Activated naive CD8-positive, alpha-beta T cell (primary cell): ENCODE measurements around the gene NUCB2.
"Not testable (repeated sequence)": the region's sequence is repeated elsewhere in the genome, so short reads cannot be mapped to it uniquely, and the experiment has no call there.

ENCODE experiments used
- H3K27ac Mint-ChIP-seq: one replicate; pipeline ENCODE4 v1.8.0; 2021; ENCODE audit warnings: mixed read lengths
- H3K27me3 Mint-ChIP-seq: one replicate; pipeline ENCODE4 v1.8.0; 2021; ENCODE audit warnings: mixed read lengths
- H3K36me3 Mint-ChIP-seq: one replicate; pipeline ENCODE4 v1.8.0; 2021; ENCODE audit warnings: mixed read lengths
- H3K4me1 Mint-ChIP-seq: one replicate; pipeline ENCODE4 v1.8.0; 2021; ENCODE audit warnings: low read depth, mixed read lengths
- H3K4me3 Mint-ChIP-seq: one replicate; pipeline ENCODE4 v1.8.0; 2021; ENCODE audit warnings: mild to moderate bottlenecking, mixed read lengths
- H3K9me3 Mint-ChIP-seq: one replicate; pipeline ENCODE4 v1.8.0; 2021; ENCODE audit warnings: low read depth, mixed read lengths

The NUCB2 gene

GRCh38 chr11:17258670-17259069 lies 17.9 kb upstream of the NUCB2 start:
- Mint-ChIP-seq H3K27me3 (no peaks in the 10 kb centered on the region), H3K27ac (no peak overlapping the region), H3K4me3 (no peak overlapping the region), H3K9me3 (no peaks in the 10 kb centered on the region), H3K4me1 (peaks cover 15% of the 10 kb centered on the region), H3K36me3 (no peaks in the 10 kb centered on the region)

- no peaks in the 10 kb centered on the region for H3K36me3 Mint-ChIP-seq
Observed at GRCh38 chr11:17259519-17259918, 17.0 kb upstream of the NUCB2 start.

GRCh38 chr11:17260020-17260419 lies 16.5 kb upstream of the NUCB2 start:
- H3K9me3 Mint-ChIP-seq, result no peaks in the 10 kb centered on the region
- H3K4me3 Mint-ChIP-seq, result no peak overlapping the region
- H3K27ac Mint-ChIP-seq, result no peak overlapping the region
- H3K27me3 Mint-ChIP-seq, result no peaks in the 10 kb centered on the region
- H3K4me1 Mint-ChIP-seq, result peaks cover 17% of the 10 kb centered on the region
- H3K36me3 Mint-ChIP-seq, result no peaks in the 10 kb centered on the region

More at GRCh38 chr11:17259519-17259918, 17.0 kb upstream of the NUCB2 start:
- H3K4me1 Mint-ChIP-seq, result peaks cover 17% of the 10 kb centered on the region
- no peaks in the 10 kb centered on the region for H3K27me3 Mint-ChIP-seq
- no peak overlapping the region for H3K4me3 Mint-ChIP-seq
- no peak overlapping the region for H3K27ac Mint-ChIP-seq
- no peaks in the 10 kb centered on the region for H3K9me3 Mint-ChIP-seq

- peaks cover 18% of the 10 kb centered on the region for H3K4me1 Mint-ChIP-seq
- no peaks in the 10 kb centered on the region for H3K27me3 Mint-ChIP-seq
- H3K36me3 Mint-ChIP-seq, result no peaks in the 10 kb centered on the region
- H3K27ac Mint-ChIP-seq, result no peak overlapping the region
- no peaks in the 10 kb centered on the region for H3K9me3 Mint-ChIP-seq
- H3K4me3 Mint-ChIP-seq, result no peak overlapping the region
Observed at GRCh38 chr11:17263769-17264168, 12.8 kb upstream of the NUCB2 start.

- H3K4me3 Mint-ChIP-seq, result no peak overlapping the region
- H3K36me3 Mint-ChIP-seq, result no peaks in the 10 kb centered on the region
- no peak overlapping the region for H3K27ac Mint-ChIP-seq
- peaks cover 19% of the 10 kb centered on the region for H3K4me1 Mint-ChIP-seq
- no peaks in the 10 kb centered on the region for H3K9me3 Mint-ChIP-seq
- H3K27me3 Mint-ChIP-seq, result no peaks in the 10 kb centered on the region
Observed at GRCh38 chr11:17266781-17267180, 9.8 kb upstream of the NUCB2 start.

- Mint-ChIP-seq H3K4me1 (peaks cover 19% of the 10 kb centered on the region), H3K27me3 (no peaks in the 10 kb centered on the region), H3K4me3 (no peak overlapping the region), H3K9me3 (no peaks in the 10 kb centered on the region), H3K27ac (peak overlapping the region; percentile 50), H3K36me3 (no peaks in the 10 kb centered on the region)
Observed at GRCh38 chr11:17267576-17267975, 9.0 kb upstream of the NUCB2 start.

- not testable (repeated sequence) for H3K36me3 Mint-ChIP-seq, H3K27ac Mint-ChIP-seq, H3K27me3 Mint-ChIP-seq, H3K9me3 Mint-ChIP-seq, H3K4me3 Mint-ChIP-seq
- peaks cover 19% of the 10 kb centered on the region for H3K4me1 Mint-ChIP-seq
Observed at GRCh38 chr11:17268500-17268899, 8.0 kb upstream of the NUCB2 start.

GRCh38 chr11:17268902-17269301 lies 7.6 kb upstream of the NUCB2 start:
- no peak overlapping the region for H3K4me3 Mint-ChIP-seq
- no peaks in the 10 kb centered on the region for H3K27me3 Mint-ChIP-seq
- no peaks in the 10 kb centered on the region for H3K36me3 Mint-ChIP-seq
- no peak overlapping the region for H3K27ac Mint-ChIP-seq
- H3K9me3 Mint-ChIP-seq, result no peaks in the 10 kb centered on the region
- H3K4me1 Mint-ChIP-seq, result peaks cover 17% of the 10 kb centered on the region

- Mint-ChIP-seq H3K27me3 (no peaks in the 10 kb centered on the region), H3K9me3 (no peaks in the 10 kb centered on the region), H3K27ac (no peak overlapping the region), H3K4me3 (no peak overlapping the region), H3K4me1 (peaks cover 25% of the 10 kb centered on the region), H3K36me3 (no peaks in the 10 kb centered on the region)
Observed at GRCh38 chr11:17272801-17273200, 3.7 kb upstream of the NUCB2 start.

GRCh38 chr11:17273211-17273610 lies 3.3 kb upstream of the NUCB2 start:
- Mint-ChIP-seq H3K4me3 (no peak overlapping the region), H3K27ac (no peak overlapping the region), H3K36me3 (no peaks in the 10 kb centered on the region), H3K9me3 (no peaks in the 10 kb centered on the region), H3K27me3 (no peaks in the 10 kb centered on the region), H3K4me1 (peaks cover 27% of the 10 kb centered on the region)

- Mint-ChIP-seq H3K9me3 (no peaks in the 10 kb centered on the region), H3K27me3 (no peaks in the 10 kb centered on the region), H3K4me1 (peaks cover 30% of the 10 kb centered on the region), H3K4me3 (no peak overlapping the region), H3K27ac (no peak overlapping the region), H3K36me3 (no peaks in the 10 kb centered on the region)
Observed at GRCh38 chr11:17273668-17274282, 2.8 kb upstream of the NUCB2 start.

GRCh38 chr11:17275400-17276235 lies 921 bp upstream of the NUCB2 start:
- H3K4me3 Mint-ChIP-seq, result peak overlapping the region; percentile 90
- H3K36me3 Mint-ChIP-seq, result peaks cover 2% of the 10 kb centered on the region
- H3K9me3 Mint-ChIP-seq, result no peaks in the 10 kb centered on the region
- H3K27me3 Mint-ChIP-seq, result no peaks in the 10 kb centered on the region
- H3K4me1 Mint-ChIP-seq, result peaks cover 35% of the 10 kb centered on the region
- peak overlapping the region; percentile 88 for H3K27ac Mint-ChIP-seq

- peaks cover 2% of the 10 kb centered on the region for H3K36me3 Mint-ChIP-seq
- H3K4me1 Mint-ChIP-seq, result peaks cover 46% of the 10 kb centered on the region
- H3K4me3 Mint-ChIP-seq, result peak overlapping the region; percentile 90
- no peaks in the 10 kb centered on the region for H3K9me3 Mint-ChIP-seq
- H3K27ac Mint-ChIP-seq, result peak overlapping the region; percentile 88
- H3K27me3 Mint-ChIP-seq, result no peaks in the 10 kb centered on the region
Observed at GRCh38 chr11:17277024-17277584, 565 bp downstream of the NUCB2 start.

- Mint-ChIP-seq H3K4me3 (peak overlapping the region; percentile 75), H3K27me3 (no peaks in the 10 kb centered on the region), H3K4me1 (peaks cover 66% of the 10 kb centered on the region), H3K27ac (peak overlapping the region; percentile 88), H3K36me3 (peaks cover 4% of the 10 kb centered on the region), H3K9me3 (no peaks in the 10 kb centered on the region)
Observed at GRCh38 chr11:17280494-17281127, 4.1 kb downstream of the NUCB2 start.

- Mint-ChIP-seq H3K4me3 (no peak overlapping the region), H3K36me3 (peaks cover 9% of the 10 kb centered on the region), H3K27me3 (no peaks in the 10 kb centered on the region), H3K4me1 (peaks cover 65% of the 10 kb centered on the region), H3K27ac (peak overlapping the region; percentile 64), H3K9me3 (no peaks in the 10 kb centered on the region)
Observed at GRCh38 chr11:17286332-17286731, 9.8 kb downstream of the NUCB2 start.
